Hematopoietic multipotent progenitor cell treated with erythropoietin and hydrocortisone succinate and interleukin-3 and kit ligand, for 4 days (in vitro differentiated cells): ENCODE measurements around the gene MPV17.

ENCODE experiments used
- DNase-seq: peaks from one replicate; pipeline ENCODE4 v3.0.0-alpha.2; 2015

Gene MPV17

DNA sequence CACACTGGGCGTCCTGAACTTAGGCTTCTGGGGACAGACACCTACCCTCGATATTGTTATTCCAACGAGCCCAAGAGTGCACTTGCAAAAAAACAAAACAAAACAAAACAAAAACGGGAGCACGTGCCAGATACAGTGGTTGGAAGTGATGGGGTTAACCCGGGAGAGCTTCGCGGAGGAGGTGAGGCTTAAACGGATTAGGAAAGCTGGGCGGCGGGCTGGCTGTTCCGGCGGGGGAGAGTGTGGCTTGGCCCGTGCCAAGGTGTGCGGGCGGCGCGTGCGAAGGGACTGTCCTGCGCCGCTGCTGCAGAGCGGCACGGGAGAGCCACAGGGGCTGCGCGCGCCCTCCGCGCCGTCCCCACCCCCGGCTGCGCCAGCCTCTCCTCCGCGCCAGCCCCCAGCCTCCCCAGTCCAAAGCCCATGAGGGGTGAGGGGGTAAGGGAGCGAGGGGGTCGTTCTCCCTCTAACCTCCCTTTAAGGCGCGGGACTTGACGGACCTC lies 58.6 kb downstream of the MPV17 start:
- no peak for DNase-seq

DNA sequence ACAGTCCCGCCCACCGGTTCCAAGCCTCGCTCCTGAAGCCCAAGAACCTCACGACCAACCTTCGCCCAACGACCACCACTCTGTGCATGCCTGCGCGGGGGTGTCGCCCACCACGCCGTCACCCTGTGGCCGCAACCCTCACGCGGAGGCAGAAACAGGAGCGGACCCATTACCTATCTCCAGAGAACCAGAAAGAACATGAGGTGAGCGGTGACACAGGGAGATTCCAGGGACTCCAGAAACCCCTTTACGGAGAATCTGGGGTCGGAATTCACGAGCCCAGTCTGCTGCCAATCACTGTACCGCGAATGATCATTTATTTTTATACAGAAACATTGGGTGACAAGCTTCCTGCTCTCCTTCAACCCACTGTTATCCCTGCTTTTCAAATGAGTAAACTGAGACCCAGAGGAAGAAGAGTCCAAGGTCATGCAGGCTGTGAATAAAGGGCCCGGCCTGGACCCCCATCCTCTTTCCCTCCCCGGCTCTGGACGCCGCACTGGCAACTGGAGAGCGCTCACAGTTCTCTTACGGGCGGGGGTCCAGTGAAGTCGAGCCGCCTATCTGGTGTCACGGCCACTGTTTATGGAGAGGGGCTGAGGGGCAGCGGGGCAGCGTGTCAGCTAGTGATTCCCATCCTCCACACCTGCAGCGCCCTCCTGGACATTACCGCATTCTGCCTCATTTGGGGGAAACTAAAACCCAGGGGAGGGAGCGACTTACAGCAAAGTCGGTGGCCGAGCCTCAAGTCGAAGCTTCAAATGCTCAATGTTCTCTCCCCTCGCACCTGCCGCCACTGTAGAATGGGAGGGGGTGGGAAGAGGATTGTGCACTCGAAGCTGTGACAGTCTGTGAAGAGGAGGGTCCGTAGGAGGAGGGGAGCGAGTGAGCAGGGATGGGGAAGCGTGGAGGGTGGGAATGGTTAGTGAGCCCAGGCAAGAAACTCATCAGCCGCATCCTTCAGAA lies 59.3 kb downstream of the MPV17 start:
- DNase-seq = no peak

DNA sequence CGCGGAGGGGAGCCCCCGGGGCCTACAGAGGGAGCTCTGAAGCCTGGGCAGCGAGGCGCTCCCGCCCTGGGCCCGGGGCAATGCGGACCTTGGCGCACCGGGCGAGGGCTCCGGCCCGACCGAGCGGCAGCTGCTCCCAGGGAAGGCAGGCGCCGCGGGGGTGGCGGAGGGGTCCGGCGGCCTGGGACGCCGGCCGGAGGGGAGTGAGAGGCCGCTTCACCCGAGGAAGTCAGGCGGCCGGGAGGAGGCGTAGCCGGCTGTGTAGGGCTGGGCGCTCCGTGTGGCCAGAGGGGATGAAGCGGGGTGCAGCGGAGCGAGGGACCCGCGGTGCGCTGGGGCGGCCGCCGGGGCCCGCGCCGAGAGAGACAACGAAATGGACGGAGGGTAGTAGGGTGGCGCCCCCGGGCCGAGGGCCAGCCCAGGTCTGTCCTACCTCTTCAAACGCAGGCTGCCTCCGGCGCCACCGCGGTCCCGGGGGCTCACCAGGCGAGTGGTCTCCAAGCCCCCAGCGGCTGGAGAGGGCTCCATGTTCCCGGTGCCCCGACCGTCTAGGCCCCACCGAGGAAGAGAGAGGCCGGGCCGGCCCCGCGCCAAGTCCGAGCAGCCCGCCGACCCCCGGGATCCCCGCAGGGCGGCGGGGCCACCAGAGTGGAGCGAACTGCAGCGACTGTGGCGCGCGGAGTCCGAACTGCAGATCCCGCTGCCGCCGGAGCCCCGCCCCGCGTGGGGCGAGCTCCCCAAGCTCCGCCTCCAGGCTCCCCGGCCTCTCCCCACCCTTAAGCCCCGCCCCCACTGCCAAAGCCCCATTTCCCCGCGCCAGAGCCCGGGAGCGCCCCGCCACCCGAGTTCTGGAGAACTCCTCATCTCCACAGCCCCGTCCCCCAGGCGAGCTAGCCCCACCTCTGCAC lies 60.3 kb downstream of the MPV17 start, which contains the start of gene SLC30A3:
TSS of gene SLC30A3 (minus strand) at position 669 of the 908 bp plus-strand sequence. CDS start at position 528, 141 bp downstream.
- peak; percentile 83 for DNase-seq

DNA sequence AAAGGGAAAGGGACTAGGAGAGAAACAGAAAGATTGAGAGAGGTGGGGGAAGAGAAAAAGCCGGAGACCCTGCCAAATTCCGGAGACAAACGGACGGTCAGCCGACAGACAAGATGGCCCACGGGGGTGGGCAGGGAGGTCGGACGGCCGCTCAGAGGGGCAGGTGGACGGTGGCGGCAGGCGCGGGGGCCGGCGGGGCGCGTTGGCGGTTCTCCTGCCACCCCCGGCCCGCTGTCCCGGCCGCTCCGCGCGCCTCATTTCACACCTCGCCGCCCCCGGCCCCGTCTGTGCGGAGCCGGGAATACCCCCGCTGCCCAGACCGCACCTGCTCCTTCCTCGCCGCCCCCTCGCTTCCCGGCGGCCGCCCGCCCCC lies 61.0 kb downstream of the MPV17 start:
- DNase-seq = no peak

DNA sequence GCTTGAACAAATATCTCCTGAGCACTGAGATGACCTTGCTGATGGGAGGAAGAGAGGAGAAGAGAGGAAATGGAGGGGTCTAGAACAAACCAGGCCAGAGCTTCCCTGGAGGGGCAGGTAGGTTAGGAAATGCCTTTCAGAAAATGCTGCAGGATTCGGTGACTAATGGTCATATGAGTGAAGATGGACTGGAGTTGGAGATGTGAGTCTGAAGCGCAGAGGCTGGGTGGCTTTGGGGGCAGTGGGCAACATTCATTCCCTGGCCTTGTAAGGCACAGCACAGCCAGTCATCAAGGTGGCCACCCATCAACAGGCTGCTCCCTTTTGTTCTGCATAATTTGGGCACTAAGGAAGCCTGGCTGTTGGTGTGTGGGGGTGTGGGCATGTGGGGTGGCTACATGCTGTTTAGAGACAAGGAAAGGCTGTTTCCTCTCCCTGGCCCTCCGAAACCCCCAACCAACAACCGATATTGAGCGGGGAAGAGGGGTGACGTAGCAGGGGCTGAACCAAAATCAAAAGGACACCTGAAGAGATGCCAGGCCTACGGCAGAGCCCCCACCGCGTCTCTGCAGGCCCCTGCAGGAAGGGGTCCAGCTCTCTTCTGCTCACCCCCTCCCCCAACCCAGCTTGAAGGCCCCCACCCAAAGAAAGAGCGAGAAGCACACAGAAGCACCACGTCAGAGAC lies 61.5 kb downstream of the MPV17 start:
- DNase-seq = no peak
